A673 (cell line): ENCODE data around the gene ANKRD18B.

ENCODE experiments used
- CTCF ChIP-seq: fragments of 300-800, 200-600 bp; sonication (generic); conservative IDR thresholded peaks from 2 replicates; pipeline ENCODE4 v1.5.1; 2017; ENCODE audit warnings: low read depth, mild to moderate bottlenecking, antibody characterized with exemption, low read length, moderate library complexity, mixed read lengths
- EZH2 ChIP-seq: fragments of 200-600 bp; sonication (generic); IDR thresholded peaks from 2 replicates; pipeline ENCODE4 v1.6.1; 2017; ENCODE audit warnings: borderline replicate concordance, low read depth, mild to moderate bottlenecking, mixed read lengths, antibody characterized with exemption, low read length; ENCODE audit not compliant: poor library complexity, severe bottlenecking

DNA sequence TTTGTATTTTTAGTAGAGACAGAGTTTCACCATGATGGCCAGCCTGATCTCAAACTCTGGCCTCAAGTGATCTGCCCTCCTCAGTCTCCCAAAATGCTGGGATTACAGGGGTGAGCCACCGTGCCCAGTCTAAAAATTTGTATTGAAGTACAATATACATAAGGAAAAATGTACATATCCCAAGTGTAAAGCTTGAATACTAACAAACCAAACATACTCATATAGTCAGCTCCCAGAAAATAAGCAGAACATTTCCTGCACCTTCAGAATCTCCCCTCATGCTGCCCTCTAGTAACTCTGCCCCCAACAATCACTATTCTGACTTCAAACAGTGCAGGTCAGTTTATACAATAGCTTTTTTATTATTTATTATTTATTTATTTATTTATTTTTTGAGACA lies 48.7 kb upstream of the ANKRD18B start:
- TF ChIP-seq EZH2 (no peak), CTCF (no peak)
